ENCODE data around the gene LPCAT4. TPM values are rescaled to one million over a fixed set of nuclear protein-coding genes. Genes with fewer than 3 reads are reported as not detected.

The LPCAT4 gene, protein sequence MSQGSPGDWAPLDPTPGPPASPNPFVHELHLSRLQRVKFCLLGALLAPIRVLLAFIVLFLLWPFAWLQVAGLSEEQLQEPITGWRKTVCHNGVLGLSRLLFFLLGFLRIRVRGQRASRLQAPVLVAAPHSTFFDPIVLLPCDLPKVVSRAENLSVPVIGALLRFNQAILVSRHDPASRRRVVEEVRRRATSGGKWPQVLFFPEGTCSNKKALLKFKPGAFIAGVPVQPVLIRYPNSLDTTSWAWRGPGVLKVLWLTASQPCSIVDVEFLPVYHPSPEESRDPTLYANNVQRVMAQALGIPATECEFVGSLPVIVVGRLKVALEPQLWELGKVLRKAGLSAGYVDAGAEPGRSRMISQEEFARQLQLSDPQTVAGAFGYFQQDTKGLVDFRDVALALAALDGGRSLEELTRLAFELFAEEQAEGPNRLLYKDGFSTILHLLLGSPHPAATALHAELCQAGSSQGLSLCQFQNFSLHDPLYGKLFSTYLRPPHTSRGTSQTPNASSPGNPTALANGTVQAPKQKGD
- total RNA-seq (2021; fragmentation: NEBNext Ultra II Directional; extraction: Animal tissue kit (Norgen Biotek cat#: 25700)): 69.3 and 72.4 TPM in 2 replicates
- polyA plus RNA-seq (2011; rRNA removed): 109 and 152 TPM in 2 replicates
- polyA plus RNA-seq (2011; cell fraction: cytosol; rRNA removed): 78.5 TPM
- 326 TPM for polyA plus RNA-seq (2011; cell fraction: nucleus; rRNA removed)
- 59.5 to 71.0 TPM (median 64.2 TPM) in 4 replicates for polyA plus RNA-seq (2012, experiment 1 of 2)
- 52.8 TPM for polyA plus RNA-seq (2012, experiment 2 of 2)
- polyA plus RNA-seq (2013, experiment 1 of 2): 69.6 TPM
- 66.7 TPM for polyA plus RNA-seq (2013, experiment 2 of 2)
- polyA minus RNA-seq (2011; rRNA and poly(A)+ RNA removed): 29.7 and 35.2 TPM in 2 replicates
- 28.4 TPM for polyA minus RNA-seq (2011; cell fraction: cytosol; rRNA and poly(A)+ RNA removed)
- polyA minus RNA-seq (2011; cell fraction: nucleus; rRNA and poly(A)+ RNA removed): 43.1 TPM
- long read RNA-seq, experiment 1, transcript LPCAT4-201 (14 exons, 2,262 nt): major isoform, 12 of 27 reads
- long read RNA-seq, experiment 1, partial matches to known transcripts: 12 of 27 reads
- long read RNA-seq, experiment 1, other reads (novel, unspliced or antisense): 3 of 27 reads
- long read RNA-seq, experiment 2, transcript LPCAT4-201 (14 exons, 2,262 nt): major isoform, 11 of 31 reads
- long read RNA-seq, experiment 2, partial matches to known transcripts: 13 of 31 reads
- long read RNA-seq, experiment 2, other reads (novel, unspliced or antisense): 5 of 31 reads

DNA sequence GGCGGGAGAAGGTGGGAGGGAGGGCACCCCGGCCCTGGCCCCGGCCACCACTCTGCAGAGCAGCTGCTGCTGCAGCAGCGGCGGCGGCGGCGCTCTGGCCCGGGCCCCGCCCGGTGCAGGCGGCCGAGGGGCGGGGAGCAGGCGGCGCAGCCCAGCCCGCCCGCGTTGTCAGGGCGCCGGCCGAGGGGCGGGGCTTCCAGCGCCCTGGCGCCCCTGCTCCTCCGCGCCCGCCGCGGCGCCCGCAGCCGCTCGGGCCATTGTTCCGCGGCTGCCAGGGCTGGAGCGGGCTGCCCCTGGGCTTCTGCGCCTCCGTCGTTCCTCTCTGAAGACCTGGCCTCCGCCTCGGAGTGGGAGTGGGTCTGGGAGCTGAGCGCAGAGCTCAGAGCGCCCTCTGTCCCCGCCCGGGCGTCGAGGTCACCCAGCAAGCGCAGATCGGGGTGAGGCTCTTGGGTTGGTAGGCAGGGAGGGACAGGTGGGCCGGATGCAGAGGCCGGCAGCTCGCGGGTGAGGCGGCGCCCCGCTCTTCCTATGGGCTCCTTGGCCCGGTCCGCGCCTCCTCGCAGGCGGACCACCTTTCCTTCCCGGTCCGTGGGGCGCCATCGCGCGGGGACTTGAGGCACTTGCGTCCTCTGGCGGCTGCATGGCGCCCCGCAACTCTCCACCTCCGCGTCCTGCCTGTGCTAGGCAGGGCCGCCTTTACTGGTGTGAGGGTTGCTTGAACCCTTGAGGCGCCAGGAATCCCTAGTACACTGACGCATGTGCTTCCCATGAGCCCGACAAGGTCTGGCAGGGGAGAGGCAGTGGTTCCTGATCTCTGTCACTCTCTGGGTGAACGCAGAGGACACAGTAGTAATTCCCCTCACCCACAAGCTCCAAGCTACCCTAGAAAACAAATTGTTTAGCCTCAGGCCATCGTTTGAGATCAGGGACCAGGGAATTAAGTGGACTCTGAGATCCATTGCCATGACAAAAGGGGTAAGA is at the start of gene LPCAT4:
LPCAT4 (minus strand) TSS at position 96 of the 981 bp plus-strand sequence. CDS start 96 bp downstream, outside the sequence.
- Histone ChIP-seq H2BK120ac (replicated peaks; ENCODE audit: low read depth, low read length) (peak within 1 kb of the TSS; percentile 69), H2BK15ac (ENCODE audit: low read length) (peak within 1 kb of the TSS; percentile 75; the same call in 1 of the 2 replicates), H4K20me1 (replicated peaks in 1 of 2; ENCODE audit: control insufficient read depth in 1 of 2, insufficient read depth in 2 of 2, low read length in 2 of 2) (peaks cover 7 to 8% of the 10 kb centered on the region in 2 experiments), H3K18ac (ENCODE audit: extremely low read depth, low read length) (peak within 1 kb of the TSS; percentile 97), H2BK12ac (ENCODE audit: low read depth, low read length) (peak within 1 kb of the TSS; percentile 52), H3K27ac (ENCODE audit: low read depth, low read length) (peak within 1 kb of the TSS; percentile 97), H3K23me2 (ENCODE audit: low read depth, low read length) (peaks cover 4% of the 10 kb centered on the region; the same call in 1 of the 2 replicates), H2AFZ (ENCODE audit: low read length) (peak within 1 kb of the TSS; percentile 67; the same call in 1 of the 2 replicates), H3K56ac (replicated peaks; ENCODE audit: insufficient read length, low read depth, low read length) (peak within 1 kb of the TSS; percentile 98), H2BK5ac (ENCODE audit: low read depth, low read length) (peak within 1 kb of the TSS; percentile 93), H3K9ac (replicated peaks in 1 of 4; ENCODE audit: extremely low read depth in 1 of 4, low read depth in 3 of 4, low read length in 3 of 4) (peak within 1 kb of the TSS; percentile 62 to 92 (median 81)), H3K23ac (ENCODE audit: insufficient read length) (no peak within 1 kb of the TSS), H3K9me3 (ENCODE audit: insufficient read depth in 2 of 2, low read depth in 1 of 2, low read length in 1 of 2) (no peaks in the 10 kb centered on the region), H3K4ac (replicated peaks; ENCODE audit: insufficient read length, low read depth, low read length) (peak within 1 kb of the TSS; percentile 97), H3K4me1 (replicated peaks in 1 of 4; ENCODE audit: control insufficient read depth in 3 of 4, insufficient read depth in 4 of 4, low read length in 3 of 4) (peaks cover 5 to 12% (median 7%) of the 10 kb centered on the region in 4 experiments), H3K14ac (ENCODE audit: insufficient read length) (no peak within 1 kb of the TSS), H3K79me1 (ENCODE audit: low read depth, low read length) (peaks cover 14% of the 10 kb centered on the region), H4K8ac (ENCODE audit: extremely low read depth, insufficient read depth, low read length) (peak within 1 kb of the TSS; percentile 97), H3K36me3 (ENCODE audit: control insufficient read depth in 2 of 4, insufficient read depth in 4 of 4, low read length in 3 of 4) (peaks cover 0 to 9% (median 4%) of the 10 kb centered on the region in 4 experiments; a peak in 4 of 8 replicates), H2AK5ac (ENCODE audit: low read depth, low read length) (no peak within 1 kb of the TSS), H3K79me2 (ENCODE audit: control insufficient read depth in 1 of 2, insufficient read depth in 2 of 2, low read length in 2 of 2) (peaks cover 4 to 21% of the 10 kb centered on the region in 2 experiments; a peak in 3 of 4 replicates), H2BK20ac (ENCODE audit: low read length) (no peak within 1 kb of the TSS), H3K27me3 (replicated peaks in 1 of 4; ENCODE audit: control insufficient read depth in 3 of 4, extremely low read depth in 1 of 4, insufficient read depth in 3 of 4, low read length in 3 of 4) (no peaks in the 10 kb centered on the region), H4K5ac (ENCODE audit: insufficient read length, low read depth, low read length) (peak within 1 kb of the TSS; percentile 89), H4K91ac (replicated peaks; ENCODE audit: insufficient read length, low read length) (peak within 1 kb of the TSS; percentile 85), H3K4me3 (ENCODE audit: extremely low read depth in 1 of 4, insufficient read depth in 2 of 4, low read depth in 3 of 4, low read length in 4 of 4) (peak within 1 kb of the TSS; percentile 71 to 96 (median 84)), H3K4me2 (ENCODE audit: insufficient read depth in 1 of 2, low read depth in 2 of 2, low read length in 2 of 2) (peak within 1 kb of the TSS; percentile 26 to 93)
- FAIRE-seq (no peak), DNase-seq (ENCODE audit: low read depth in 1 of 2, low spot score in 2 of 2) (peak; percentile 59 to 87)
- ChIA-PET CTCF (ENCODE audit: partially characterized antibody) (interaction anchor here (0.6 to 2.8 kb wide), 14 partner anchors 9 to 273 kb away, joined by 3 to 29 read pairs (median 4); partner anchors contain the start of genes GOLGA8B, NOP10, NUTM1 and SLC12A6), POLR2A (ENCODE audit: partially characterized antibody) (interaction anchor here (1.0 to 4.2 kb wide), 9 partner anchors 10 to 266 kb away, joined by 3 to 35 read pairs (median 12); partner anchors contain the start of genes EMC4, EMC7, KATNBL1 and NOP10)
- WGBS, 2 experiments (ENCODE audit: extremely low coverage in 1 of 2, insufficient coverage in 1 of 2, insufficient read length in 1 of 2, insufficient replicate concordance in 2 of 2, low coverage in 1 of 2, low lambda C conversion rate in 2 of 2, missing lambda C conversion rate in 1 of 2): 1% methylated on average over 43 of the region's 80 CpGs; no CpG with 5 or more reads in 1 of the 2 experiments
- TF ChIP-seq SIN3A (conservative IDR thresholded peaks at IDR 0.05 in 1 of 2, IDR thresholded peaks at IDR 0.05 in 1 of 2; ENCODE audit: low read depth in 1 of 2, low read length in 2 of 2) (peak in 1 of 2 experiments; percentile 24; a peak in 2 of 4 replicates), GABPA (IDR thresholded peaks at IDR 0.05; ENCODE audit: borderline replicate concordance, insufficient read depth, low read length) (no peak), KDM1A (IDR thresholded peaks at IDR 0.05; ENCODE audit: borderline replicate concordance, low read length) (no peak)

All from H1 (cell line).